ENCODE data around the gene LGALS7B. TPM values are rescaled to one million over a fixed set of nuclear protein-coding genes. Genes with fewer than 3 reads are reported as not detected.
"Not testable (repeated sequence)": the region's sequence is repeated elsewhere in the genome, so short reads cannot be mapped to it uniquely, and the experiment has no call there.

Gene LGALS7B
- total RNA-seq, 2 donors from 2014 or later: 2.0 TPM; not detected in 1

DNA sequence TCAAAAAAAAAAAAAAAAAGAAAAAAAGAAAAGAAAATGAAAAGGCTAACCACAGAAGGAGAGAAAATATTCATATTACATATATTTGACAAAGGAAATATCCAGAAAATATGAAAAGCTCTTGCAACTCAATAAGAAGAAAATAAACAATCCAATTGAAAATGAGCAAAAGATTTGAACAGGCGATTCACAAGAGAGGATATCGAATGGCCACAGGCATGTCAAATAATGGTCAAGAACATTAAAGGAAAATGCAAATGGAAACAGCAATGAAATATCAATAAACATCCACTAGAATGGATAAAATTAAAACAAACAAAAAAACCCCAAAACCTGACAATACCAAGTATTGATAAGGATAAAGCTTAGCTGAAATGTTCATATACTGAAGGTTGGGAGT, 23.8 kb upstream of the LGALS7B start:
- no peak for DNase-seq (ENCODE audit: low spot score)
- TF ChIP-seq, protein P1, sequence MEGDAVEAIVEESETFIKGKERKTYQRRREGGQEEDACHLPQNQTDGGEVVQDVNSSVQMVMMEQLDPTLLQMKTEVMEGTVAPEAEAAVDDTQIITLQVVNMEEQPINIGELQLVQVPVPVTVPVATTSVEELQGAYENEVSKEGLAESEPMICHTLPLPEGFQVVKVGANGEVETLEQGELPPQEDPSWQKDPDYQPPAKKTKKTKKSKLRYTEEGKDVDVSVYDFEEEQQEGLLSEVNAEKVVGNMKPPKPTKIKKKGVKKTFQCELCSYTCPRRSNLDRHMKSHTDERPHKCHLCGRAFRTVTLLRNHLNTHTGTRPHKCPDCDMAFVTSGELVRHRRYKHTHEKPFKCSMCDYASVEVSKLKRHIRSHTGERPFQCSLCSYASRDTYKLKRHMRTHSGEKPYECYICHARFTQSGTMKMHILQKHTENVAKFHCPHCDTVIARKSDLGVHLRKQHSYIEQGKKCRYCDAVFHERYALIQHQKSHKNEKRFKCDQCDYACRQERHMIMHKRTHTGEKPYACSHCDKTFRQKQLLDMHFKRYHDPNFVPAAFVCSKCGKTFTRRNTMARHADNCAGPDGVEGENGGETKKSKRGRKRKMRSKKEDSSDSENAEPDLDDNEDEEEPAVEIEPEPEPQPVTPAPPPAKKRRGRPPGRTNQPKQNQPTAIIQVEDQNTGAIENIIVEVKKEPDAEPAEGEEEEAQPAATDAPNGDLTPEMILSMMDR (IDR thresholded peaks at IDR 0.05): no peak
- Histone ChIP-seq H3K4me3 (no peak overlapping the region), H3K27me3 (replicated peaks; ENCODE audit: insufficient read depth) (no peaks in the 10 kb centered on the region), H3K4me1 (ENCODE audit: control insufficient read depth in 1 of 2, low read depth in 2 of 2) (no peaks in the 10 kb centered on the region), H3K27ac (no peak overlapping the region), H3K36me3 (no peaks in the 10 kb centered on the region), H3K9me3 (no peaks in the 10 kb centered on the region)
- ATAC-seq (ENCODE audit: insufficient number of reproducible peaks, low FRiP score, low read depth): no peak

DNA sequence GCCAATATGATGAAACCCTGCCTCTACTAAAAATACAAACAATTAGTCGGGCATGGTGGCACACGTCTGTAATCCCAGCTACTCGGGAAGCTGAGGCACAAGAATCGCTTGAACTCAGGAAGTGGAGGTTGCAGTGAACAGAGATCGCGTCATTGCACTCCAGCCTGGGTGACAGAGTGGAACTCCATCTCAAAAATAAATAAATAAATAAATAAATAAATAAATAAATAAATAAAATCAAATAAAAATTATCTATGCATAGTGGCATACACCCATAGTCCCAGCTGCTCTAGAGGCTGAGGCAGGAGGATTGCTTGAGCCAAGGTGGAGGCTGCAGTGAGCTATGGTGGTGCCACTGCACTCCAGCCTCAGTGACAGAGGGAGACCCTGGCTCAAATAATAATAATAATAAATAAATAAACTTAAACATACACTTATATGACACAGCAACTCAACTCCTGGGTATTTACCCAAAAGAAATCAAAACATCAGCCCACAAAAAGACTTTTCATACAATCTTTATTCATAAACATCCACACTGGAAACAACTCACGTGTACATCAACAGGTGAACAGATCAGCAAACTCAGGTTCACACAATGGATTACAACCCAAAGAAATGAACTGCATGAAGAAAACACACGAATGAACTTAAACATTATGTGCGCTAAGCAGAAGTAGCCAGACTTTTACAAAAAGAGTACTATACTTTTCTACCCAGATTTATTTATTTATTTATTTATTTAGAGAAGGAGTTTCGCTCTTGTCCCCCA, 22.5 kb upstream of the LGALS7B start:
- no peaks in the 10 kb centered on the region for H3K9me3 ChIP-seq
- DNase-seq (ENCODE audit: low spot score) (no peak), ATAC-seq (ENCODE audit: insufficient number of reproducible peaks, low FRiP score, low read depth) (no peak)
- TF ChIP-seq, protein P1 (IDR thresholded peaks at IDR 0.05): no peak
- H3K4me3 ChIP-seq: no peak overlapping the region
- H3K36me3 ChIP-seq: no peaks in the 10 kb centered on the region
- H3K27ac ChIP-seq: no peak overlapping the region
- no peaks in the 10 kb centered on the region for H3K27me3 ChIP-seq (replicated peaks; ENCODE audit: insufficient read depth)
- no peaks in the 10 kb centered on the region for H3K4me1 ChIP-seq (ENCODE audit: control insufficient read depth in 1 of 2, low read depth in 2 of 2)

GRCh38 chr19:38769635-38770211, 19.3 kb upstream of the LGALS7B start:
- DNase-seq (ENCODE audit: low spot score): peak; percentile 65
- Histone ChIP-seq H3K9me3 (no peaks in the 10 kb centered on the region), H3K4me1 (ENCODE audit: control insufficient read depth in 1 of 2, low read depth in 2 of 2) (no peaks in the 10 kb centered on the region), H3K27ac (no peak overlapping the region), H3K4me3 (peak overlapping the region; percentile 57), H3K27me3 (replicated peaks; ENCODE audit: insufficient read depth) (no peaks in the 10 kb centered on the region), H3K36me3 (no peaks in the 10 kb centered on the region)
- TF ChIP-seq, protein P1 (IDR thresholded peaks at IDR 0.05): peak; percentile 88
- peak; percentile 80 for ATAC-seq (ENCODE audit: insufficient number of reproducible peaks, low FRiP score, low read depth)

GRCh38 chr19:38770228-38770948, 18.6 kb upstream of the LGALS7B start:
- not testable (repeated sequence) for H3K9me3 ChIP-seq; ATAC-seq (ENCODE audit: insufficient number of reproducible peaks, low FRiP score, low read depth); H3K27ac ChIP-seq; H3K4me1 ChIP-seq (ENCODE audit: control insufficient read depth in 1 of 2, low read depth in 2 of 2); H3K27me3 ChIP-seq (replicated peaks; ENCODE audit: insufficient read depth); H3K36me3 ChIP-seq; DNase-seq (ENCODE audit: low spot score)
- peak overlapping the region; percentile 57 for H3K4me3 ChIP-seq

GRCh38 chr19:38770949-38771275, 18.1 kb upstream of the LGALS7B start:
- H3K9me3 ChIP-seq, H3K4me3 ChIP-seq: not testable (repeated sequence)

GRCh38 chr19:38771569-38771968, 17.4 kb upstream of the LGALS7B start:
- H3K36me3 ChIP-seq; H3K9me3 ChIP-seq; ATAC-seq (ENCODE audit: insufficient number of reproducible peaks, low FRiP score, low read depth); DNase-seq (ENCODE audit: low spot score); H3K27me3 ChIP-seq (replicated peaks; ENCODE audit: insufficient read depth); H3K4me1 ChIP-seq (ENCODE audit: control insufficient read depth in 1 of 2, low read depth in 2 of 2); H3K27ac ChIP-seq; H3K4me3 ChIP-seq: not testable (repeated sequence)

More at GRCh38 chr19:38770949-38771275, 18.1 kb upstream of the LGALS7B start:
- not testable (repeated sequence) for H3K27ac ChIP-seq; DNase-seq (ENCODE audit: low spot score); H3K27me3 ChIP-seq (replicated peaks; ENCODE audit: insufficient read depth); H3K36me3 ChIP-seq; H3K4me1 ChIP-seq (ENCODE audit: control insufficient read depth in 1 of 2, low read depth in 2 of 2)
- ATAC-seq (ENCODE audit: insufficient number of reproducible peaks, low FRiP score, low read depth): peak; percentile 46
